NB4 (cell line): ENCODE results near the gene SPRR1B.

Experiments
- CTCF ChIP-seq: IDR thresholded peaks from one replicate; pipeline ENCODE4 v1.5.1; 2012; ENCODE audit warnings: low read depth, low read length
- POLR2A ChIP-seq: IDR thresholded peaks from 2 replicates; pipeline ENCODE4 v1.6.1; 2011; ENCODE audit warnings: mild to moderate bottlenecking; ENCODE audit not compliant: insufficient read length; ENCODE audit errors: extremely low read depth

GRCh38 chr1:152982076-152982475 lies 48.9 kb upstream of the SPRR1B start:
- TF ChIP-seq POLR2A (no peak), CTCF (no peak)
